H1 (cell line): Measurements from ENCODE around the gene ZNF423. TPM values are rescaled to one million over a fixed set of nuclear protein-coding genes. Genes with fewer than 3 reads are reported as not detected.

Experiments used
- CTCF ChIA-PET: fragments of 300-600 bp; sonication (Branson Sonifier 250); formaldehyde crosslinking; loops from one replicate; lab custom pipeline; 2021; ENCODE audit not compliant: partially characterized antibody; lab: Charles Lee
- POLR2A ChIA-PET: fragments of 300-600 bp; sonication (Branson Sonifier 250); formaldehyde crosslinking; loops from one replicate; lab custom pipeline; 2021; ENCODE audit warnings: inconsistent platforms; ENCODE audit not compliant: partially characterized antibody; lab: Charles Lee
- DNase-seq, 2 experiments: peaks; one replicate each; pipeline versions ENCODE4 v3.0.0 to v3.0.0-alpha.2; 2010 to 2022; ENCODE audit warnings: low spot score in 2 of 2, low read depth in 1 of 2, mixed read lengths in 1 of 2
- FAIRE-seq: peaks from 2 replicates; lab custom pipeline; 2011; peaks lifted over from hg19 to GRCh38; lab: Jason Lieb, UNC
- H2AFZ ChIP-seq: 2 replicates; pipeline ENCODE4 v1.8.1; 2012; ENCODE audit warnings: low read length, inconsistent platforms
- H2AK5ac ChIP-seq: 2 replicates; pipeline ENCODE4 v1.6.1; 2013; ENCODE audit warnings: low read depth, low read length
- H2BK120ac ChIP-seq: replicated peaks from 2 replicates; pipeline ENCODE3; 2013; ENCODE audit warnings: low read depth, low read length, inconsistent platforms
- H2BK12ac ChIP-seq: 2 replicates; pipeline ENCODE4 v1.6.1; 2013; ENCODE audit warnings: low read depth, low read length
- H2BK15ac ChIP-seq: 2 replicates; pipeline ENCODE4 v1.6.1; 2013; ENCODE audit warnings: low read length
- H2BK20ac ChIP-seq: 2 replicates; pipeline ENCODE4 v1.6.1; 2013; ENCODE audit warnings: low read length
- H2BK5ac ChIP-seq: 2 replicates; pipeline ENCODE4 v1.6.1; 2013; ENCODE audit warnings: low read depth, low read length
- H3K14ac ChIP-seq: 2 replicates; pipeline ENCODE4 v1.6.1; 2013; ENCODE audit warnings: inconsistent platforms; ENCODE audit not compliant: insufficient read length
- H3K18ac ChIP-seq: 2 replicates; pipeline ENCODE4 v1.6.1; 2013; ENCODE audit warnings: low read length; ENCODE audit errors: extremely low read depth
- H3K23ac ChIP-seq: 2 replicates; pipeline ENCODE4 v1.6.1; 2013; ENCODE audit warnings: inconsistent platforms; ENCODE audit not compliant: insufficient read length
- H3K23me2 ChIP-seq: 2 replicates; pipeline ENCODE4 v1.6.1; 2013; ENCODE audit warnings: low read depth, low read length
- H3K27ac ChIP-seq: 2 replicates; pipeline ENCODE4 v1.6.1; 2011; ENCODE audit warnings: low read depth, low read length, inconsistent platforms
- H3K27me3 ChIP-seq, 4 experiments: replicated peaks in 1 of 4; 1 replicate in 1 of 4; 2 replicates in 3 of 4; pipeline versions ENCODE4 v1.6.1 to v1.8.1; 2011 to 2013; ENCODE audit warnings: low read length in 3 of 4, mild to moderate bottlenecking in 3 of 4, inconsistent platforms in 2 of 4, mixed read lengths in 2 of 4, moderate library complexity in 1 of 4; ENCODE audit not compliant: control insufficient read depth in 3 of 4, insufficient read depth in 3 of 4; ENCODE audit errors: extremely low read depth in 1 of 4
- H3K36me3 ChIP-seq, 4 experiments: 2 replicates each; pipeline versions ENCODE4 v1.6.1 to v1.8.1; 2011 to 2013; ENCODE audit warnings: mild to moderate bottlenecking in 4 of 4, low read length in 3 of 4, moderate library complexity in 2 of 4, control low read depth in 1 of 4, inconsistent platforms in 1 of 4; ENCODE audit not compliant: insufficient read depth in 4 of 4, control insufficient read depth in 2 of 4
- H3K4ac ChIP-seq: replicated peaks from 2 replicates; pipeline ENCODE3; 2013; ENCODE audit warnings: low read length, low read depth, mixed read lengths, inconsistent platforms; ENCODE audit not compliant: insufficient read length
- H3K4me1 ChIP-seq, 4 experiments: replicated peaks in 1 of 4; 1 replicate in 1 of 4; 2 replicates in 3 of 4; pipeline versions ENCODE4 v1.6.1 to v1.8.1; 2011 to 2013; ENCODE audit warnings: low read length in 3 of 4, inconsistent platforms in 2 of 4, mixed read lengths in 1 of 4; ENCODE audit not compliant: insufficient read depth in 4 of 4, control insufficient read depth in 3 of 4
- H3K4me2 ChIP-seq, 2 experiments: 2 replicates each; pipeline versions ENCODE4 v1.6.1 to v1.8.1; 2011 to 2013; ENCODE audit warnings: low read depth in 2 of 2, low read length in 2 of 2, control low read depth in 1 of 2, inconsistent platforms in 1 of 2, mild to moderate bottlenecking in 1 of 2; ENCODE audit not compliant: insufficient read depth in 1 of 2
- H3K4me3 ChIP-seq, 4 experiments: fragments of 200-600, 300-600 bp in 1 of 4; sonication (generic), shearing (Covaris generic), sonication (Bioruptor Twin) in 1 of 4; 2 replicates each; pipeline versions ENCODE4 v1.5.1 to v1.8.1; 2011 to 2016; ENCODE audit warnings: low read length in 4 of 4, low read depth in 3 of 4, control low read depth in 2 of 4, inconsistent platforms in 2 of 4, mild to moderate bottlenecking in 2 of 4, mixed read lengths in 1 of 4, moderate library complexity in 1 of 4; ENCODE audit not compliant: insufficient read depth in 2 of 4; ENCODE audit errors: extremely low read depth in 1 of 4
- H3K56ac ChIP-seq: replicated peaks from 2 replicates; pipeline ENCODE3; 2013; ENCODE audit warnings: low read depth, mild to moderate bottlenecking, mixed read lengths, low read length, inconsistent platforms; ENCODE audit not compliant: insufficient read length
- H3K79me1 ChIP-seq: 2 replicates; pipeline ENCODE4 v1.6.1; 2013; ENCODE audit warnings: low read depth, low read length, control low read depth
- H3K79me2 ChIP-seq, 2 experiments: 2 replicates each; pipeline versions ENCODE4 v1.6.1 to v1.8.1; 2012 to 2013; ENCODE audit warnings: low read length in 2 of 2, mild to moderate bottlenecking in 2 of 2, inconsistent platforms in 1 of 2; ENCODE audit not compliant: insufficient read depth in 2 of 2, control insufficient read depth in 1 of 2
- H3K9ac ChIP-seq, 4 experiments: replicated peaks in 1 of 4; 1 replicate in 1 of 4; 2 replicates in 3 of 4; pipeline versions ENCODE4 v1.6.1 to v1.8.1; 2011 to 2013; ENCODE audit warnings: low read depth in 3 of 4, low read length in 3 of 4, control low read depth in 2 of 4, mild to moderate bottlenecking in 2 of 4, moderate library complexity in 2 of 4, inconsistent platforms in 1 of 4; ENCODE audit errors: extremely low read depth in 1 of 4
- H3K9me3 ChIP-seq, 2 experiments: 2 replicates each; pipeline versions ENCODE4 v1.6.1 to v1.8.1; 2012 to 2013; ENCODE audit warnings: mild to moderate bottlenecking in 2 of 2, moderate library complexity in 2 of 2, control low read depth in 1 of 2, inconsistent platforms in 1 of 2, low read depth in 1 of 2, low read length in 1 of 2, mixed read lengths in 1 of 2; ENCODE audit not compliant: insufficient read depth in 2 of 2
- H4K20me1 ChIP-seq, 2 experiments: replicated peaks in 1 of 2; 2 replicates each; pipeline versions ENCODE3 to v1.8.1; 2011 to 2013; ENCODE audit warnings: inconsistent platforms in 2 of 2, low read length in 2 of 2, mild to moderate bottlenecking in 1 of 2; ENCODE audit not compliant: insufficient read depth in 2 of 2, control insufficient read depth in 1 of 2
- H4K5ac ChIP-seq: 2 replicates; pipeline ENCODE4 v1.6.1; 2013; ENCODE audit warnings: low read length, low read depth, mixed read lengths, inconsistent platforms; ENCODE audit not compliant: insufficient read length
- H4K8ac ChIP-seq: 2 replicates; pipeline ENCODE4 v1.8.0; 2013; ENCODE audit warnings: mild to moderate bottlenecking, moderate library complexity, low read length, inconsistent platforms; ENCODE audit not compliant: insufficient read depth; ENCODE audit errors: extremely low read depth
- H4K91ac ChIP-seq: replicated peaks from 2 replicates; pipeline ENCODE3; 2013; ENCODE audit warnings: low read length, mixed read lengths, inconsistent platforms; ENCODE audit not compliant: insufficient read length
- CEBPB ChIP-seq: IDR thresholded peaks from 2 replicates; pipeline ENCODE4 v1.6.1; 2012; ENCODE audit warnings: low read depth, low read length
- EP300 ChIP-seq, 2 experiments: IDR thresholded peaks; 1 replicate in 1 of 2; 2 replicates in 1 of 2; pipeline ENCODE4 v1.6.1; 2011 to 2012; ENCODE audit warnings: low read depth in 2 of 2, low read length in 2 of 2, mild to moderate bottlenecking in 2 of 2, borderline replicate concordance in 1 of 2, inconsistent platforms in 1 of 2, moderate library complexity in 1 of 2
- GTF2F1 ChIP-seq: IDR thresholded peaks from 2 replicates; pipeline ENCODE4 v1.6.1; 2012; ENCODE audit warnings: low read depth, low read length, improper control_type of control experiment, borderline replicate concordance
- HDAC2 ChIP-seq, 2 experiments: fragments of 300-600 bp in 1 of 2; sonication (generic) in 1 of 2; IDR thresholded peaks; 2 replicates each; pipeline ENCODE4 v1.6.1; 2011 to 2012; ENCODE audit warnings: low read depth in 2 of 2, low read length in 2 of 2, mild to moderate bottlenecking in 2 of 2, moderate library complexity in 2 of 2, borderline replicate concordance in 1 of 2, inconsistent platforms in 1 of 2
- JUN ChIP-seq: IDR thresholded peaks from 2 replicates; pipeline ENCODE4 v1.6.1; 2011; ENCODE audit warnings: low read depth, mild to moderate bottlenecking, improper control_type of control experiment, low read length
- JUND ChIP-seq: IDR thresholded peaks from 2 replicates; pipeline ENCODE4 v1.6.1; 2011; ENCODE audit warnings: mild to moderate bottlenecking, improper control_type of control experiment, low read length
- RXRA ChIP-seq: IDR thresholded peaks from 2 replicates; pipeline ENCODE4 v1.6.1; 2011; ENCODE audit warnings: low read depth, mild to moderate bottlenecking, low read length, moderate library complexity; ENCODE audit not compliant: insufficient read depth
- SAP30 ChIP-seq: fragments of 300-600 bp; sonication (generic); IDR thresholded peaks from 2 replicates; pipeline ENCODE4 v1.7.1; 2012; ENCODE audit warnings: low read length, moderate library complexity, mild to moderate bottlenecking, inconsistent platforms; ENCODE audit not compliant: insufficient read depth, insufficient replicate concordance
- SIN3A ChIP-seq, 2 experiments: IDR thresholded peaks in 1 of 2; conservative IDR thresholded peaks in 1 of 2; 2 replicates each; pipeline ENCODE4 v1.6.1; 2011 to 2012; ENCODE audit warnings: low read length in 2 of 2, improper control_type of control experiment in 1 of 2, low read depth in 1 of 2, mild to moderate bottlenecking in 1 of 2
- YY1 ChIP-seq: IDR thresholded peaks from 2 replicates; pipeline ENCODE4 v1.6.1; 2011; ENCODE audit warnings: low read depth, mild to moderate bottlenecking, low read length
- WGBS, 2 experiments: shearing (Covaris generic) in 1 of 2; methylation state at CpG; one replicate each; pipeline versions ENCODE4 v1.1.6 to v1.1.7; 2013 to 2015; ENCODE audit warnings: low lambda C conversion rate in 2 of 2, mixed read lengths in 2 of 2, inconsistent platforms in 1 of 2, low coverage in 1 of 2, missing lambda C conversion rate in 1 of 2; ENCODE audit not compliant: insufficient replicate concordance in 2 of 2, insufficient coverage in 1 of 2, insufficient read length in 1 of 2; ENCODE audit errors: extremely low coverage in 1 of 2, missing lambda C conversion rate in 1 of 2; 5-methylcytosine and 5-hydroxymethylcytosine counted together
- polyA plus RNA-seq, 7 experiments: library from polyadenylated mRNA; depleted of rRNA in 3 of 7; stranded (reverse) in 5 of 7; unstranded in 2 of 7; fragments of >200 nt in 5 of 7; fragments of 200-250 nt in 2 of 7; gene quantifications; 1 replicate in 5 of 7; 2 replicates in 1 of 7; 4 replicates in 1 of 7; pipeline versions ENCODE4 v1.2.1 to v1.2.3, GENCODE V29; 2011 to 2013; ENCODE audit warnings: missing spikeins in 2 of 7, mixed read lengths in 2 of 7
- total RNA-seq: library from RNA; stranded (reverse); fragmentation: NEBNext Ultra II Directional; extraction: Animal tissue kit (Norgen Biotek cat#: 25700); gene quantifications from 2 replicates; pipeline ENCODE4 v1.2.1, GENCODE V29; 2021

ZNF423 gene
- total and polyA plus RNA-seq, 2 of the 8 experiments (the other 6 are each of a cell fraction or from before 2014, with no cell fraction given) = 38.2 to 52.3 TPM

- ChIA-PET POLR2A (interaction anchor here (0.6 to 2.0 kb wide), 14 partner anchors 9 to 103 kb away, joined by 3 to 9 read pairs (median 4); no protein-coding TSS in a partner anchor), CTCF (interaction anchor here (0.6 to 8.8 kb wide), 60 partner anchors 8 to 897 kb away, joined by 3 to 126 read pairs (median 4); partner anchors contain the start of gene CNEP1R1)
- Histone ChIP-seq H3K27ac (no peak overlapping the region), H2BK12ac (peak overlapping the region; percentile 75; the same call in 1 of the 2 replicates), H2AFZ (no peak overlapping the region), H2BK15ac (no peak overlapping the region), H3K18ac (peak overlapping the region; percentile 78), H3K27me3 (peaks cover 0 to 28% (median 20%) of the 10 kb centered on the region in 4 experiments; a peak in 6 of 7 replicates), H3K4me3 (peak overlapping the region; percentile 37 to 85 (median 60)), H4K20me1 (peaks cover 2 to 6% of the 10 kb centered on the region in 2 experiments), H3K4me1 (peaks cover 12 to 17% (median 14%) of the 10 kb centered on the region in 4 experiments), H3K56ac (no peak overlapping the region), H3K79me2 (peaks cover 10 to 21% of the 10 kb centered on the region in 2 experiments), H3K79me1 (no peaks in the 10 kb centered on the region; the same call in 1 of the 2 replicates), H3K14ac (no peak overlapping the region), H3K23me2 (peaks cover 19% of the 10 kb centered on the region; the same call in 1 of the 2 replicates), H3K4ac (no peak overlapping the region), H3K23ac (no peak overlapping the region), H2AK5ac (no peak overlapping the region), H4K8ac (peak overlapping the region; percentile 11; the same call in 1 of the 2 replicates), H3K4me2 (peak overlapping the region; percentile 61 to 62), H2BK120ac (peak overlapping the region; percentile 18), H3K9me3 (no peaks in the 10 kb centered on the region), H3K36me3 (no peaks in the 10 kb centered on the region), H2BK20ac (0 out of 2 replicates have a peak overlapping the region, but pooled peaks have one; percentile 1), H3K9ac (no peak overlapping the region), H4K91ac (no peak overlapping the region), H2BK5ac (no peak overlapping the region), H4K5ac (no peak overlapping the region)
- DNase-seq (peak; percentile 65 to 89), FAIRE-seq (no peak)
- WGBS, 2 experiments = 2% methylated on average over 38 of the region's 52 CpGs; no CpG with 5 or more reads in 1 of the 2 experiments
- no peak for TF ChIP-seq CEBPB
- TF ChIP-seq RXRA = no peak
- no peak for TF ChIP-seq JUN
- TF ChIP-seq EP300 (IDR thresholded peaks at IDR 0.05; ENCODE audit: borderline replicate concordance in 1 of 2, low read depth in 2 of 2, low read length in 2 of 2) = peak in 1 of 2 experiments; percentile 63; a peak in 1 of 3 replicates
- TF ChIP-seq GTF2F1 = no peak
- no peak for TF ChIP-seq JUND
- TF ChIP-seq SAP30 = no peak
- 0 out of 2 replicates have a peak, but pooled peaks have one; percentile 34 for TF ChIP-seq YY1
- peak; percentile 76 to 90 for TF ChIP-seq SIN3A (conservative IDR thresholded peaks at IDR 0.05 in 1 of 2, IDR thresholded peaks at IDR 0.05 in 1 of 2; ENCODE audit: low read depth in 1 of 2, low read length in 2 of 2)
- peak; percentile 34 to 49; a peak in 2 of 4 replicates for TF ChIP-seq HDAC2 (IDR thresholded peaks at IDR 0.05; ENCODE audit: borderline replicate concordance in 1 of 2, low read depth in 2 of 2, low read length in 2 of 2)
Measured at GRCh38 chr16:49857423-49858181, 1.7 kb upstream of the ZNF423 start.
